HG02870 (cell line): ENCODE measurements around the gene TENT5C.
"Not testable (repeated sequence)": the region's sequence is repeated elsewhere in the genome, so short reads cannot be mapped to it uniquely, and the experiment has no call there.

Experiments used
- ATAC-seq: cut with Tn5 transposase; IDR thresholded peaks from one replicate; pipeline ENCODE4 v1.9.1; 2021; ENCODE audit warnings: mild to moderate bottlenecking, moderate library complexity; ENCODE audit not compliant: unreplicated experiment

Gene TENT5C

GRCh38 chr1:117605774-117606648 lies at the start of gene TENT5C:
Gene TENT5C, plus strand, starts transcription at chr1:117606048. Its CDS starts 16,821 bp downstream, at chr1:117622869.
- peak; percentile 92 for ATAC-seq

- no peak for ATAC-seq
These were observed 49.5 kb upstream of the TENT5C start for GRCh38 chr1:117556341-117556740.

DNA sequence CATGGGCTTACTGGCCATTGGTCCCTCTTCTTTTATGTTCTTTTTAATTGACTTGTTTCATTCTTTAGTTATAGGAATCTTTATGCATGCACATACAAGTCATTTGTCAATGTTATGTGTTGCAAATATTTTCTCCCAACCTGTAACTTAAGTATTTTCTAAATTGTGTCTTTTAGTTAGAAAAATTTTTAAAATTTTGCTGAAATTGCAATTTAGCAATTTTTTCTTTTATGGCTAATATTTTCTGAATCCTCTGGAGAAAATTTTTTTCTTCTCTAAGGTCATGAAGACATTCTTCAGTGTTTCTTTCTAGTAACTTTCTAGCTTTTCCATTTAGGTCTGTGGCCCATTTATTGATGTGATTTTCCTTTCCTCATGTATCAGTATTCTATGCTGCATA lies 48.9 kb upstream of the TENT5C start:
- no peak for ATAC-seq

GRCh38 chr1:117558451-117558850 lies 47.4 kb upstream of the TENT5C start:
- not testable (repeated sequence) for ATAC-seq

GRCh38 chr1:117559139-117559538 lies 46.7 kb upstream of the TENT5C start:
- ATAC-seq = no peak

DNA sequence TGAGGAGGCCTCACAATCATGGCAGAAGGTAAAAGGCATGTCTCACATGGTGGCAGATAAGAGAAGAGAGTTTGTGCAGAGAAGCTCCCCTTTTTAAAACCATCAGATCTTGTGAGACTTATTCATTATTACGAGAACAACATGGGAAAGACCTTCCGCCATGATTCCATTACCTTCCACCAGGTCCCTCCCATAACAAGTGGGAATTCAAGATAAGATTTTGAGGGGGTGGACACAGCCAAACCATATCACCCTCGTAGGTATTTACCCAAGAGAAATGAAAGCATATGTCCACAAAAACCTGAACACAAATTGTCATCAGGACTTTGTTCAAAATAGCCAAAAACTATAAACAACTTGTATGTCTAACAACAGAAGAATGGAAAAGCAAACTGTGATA lies 45.9 kb upstream of the TENT5C start:
- no peak for ATAC-seq

GRCh38 chr1:117561071-117561470 lies 44.8 kb upstream of the TENT5C start:
- no peak for ATAC-seq

DNA sequence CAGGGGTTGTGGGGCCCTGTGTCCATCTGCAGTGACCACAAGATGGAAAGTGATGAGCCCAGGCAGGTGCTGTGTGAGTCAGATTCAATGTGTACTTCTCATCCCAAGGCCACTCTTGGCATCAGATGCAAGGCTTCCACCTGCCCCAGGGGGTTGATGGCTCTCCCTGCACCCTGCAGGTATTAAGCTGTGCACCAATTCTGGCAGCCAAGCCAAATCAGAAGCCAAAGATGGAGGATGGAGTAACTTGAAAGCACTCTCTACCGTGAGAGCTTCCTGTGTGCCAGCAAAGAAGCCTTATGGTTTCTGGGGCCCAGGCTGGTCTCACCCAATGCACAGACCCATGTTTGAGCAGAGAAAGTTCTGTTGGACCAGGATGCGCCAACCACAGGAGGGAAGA lies 44.3 kb upstream of the TENT5C start:
- no peak for ATAC-seq

DNA sequence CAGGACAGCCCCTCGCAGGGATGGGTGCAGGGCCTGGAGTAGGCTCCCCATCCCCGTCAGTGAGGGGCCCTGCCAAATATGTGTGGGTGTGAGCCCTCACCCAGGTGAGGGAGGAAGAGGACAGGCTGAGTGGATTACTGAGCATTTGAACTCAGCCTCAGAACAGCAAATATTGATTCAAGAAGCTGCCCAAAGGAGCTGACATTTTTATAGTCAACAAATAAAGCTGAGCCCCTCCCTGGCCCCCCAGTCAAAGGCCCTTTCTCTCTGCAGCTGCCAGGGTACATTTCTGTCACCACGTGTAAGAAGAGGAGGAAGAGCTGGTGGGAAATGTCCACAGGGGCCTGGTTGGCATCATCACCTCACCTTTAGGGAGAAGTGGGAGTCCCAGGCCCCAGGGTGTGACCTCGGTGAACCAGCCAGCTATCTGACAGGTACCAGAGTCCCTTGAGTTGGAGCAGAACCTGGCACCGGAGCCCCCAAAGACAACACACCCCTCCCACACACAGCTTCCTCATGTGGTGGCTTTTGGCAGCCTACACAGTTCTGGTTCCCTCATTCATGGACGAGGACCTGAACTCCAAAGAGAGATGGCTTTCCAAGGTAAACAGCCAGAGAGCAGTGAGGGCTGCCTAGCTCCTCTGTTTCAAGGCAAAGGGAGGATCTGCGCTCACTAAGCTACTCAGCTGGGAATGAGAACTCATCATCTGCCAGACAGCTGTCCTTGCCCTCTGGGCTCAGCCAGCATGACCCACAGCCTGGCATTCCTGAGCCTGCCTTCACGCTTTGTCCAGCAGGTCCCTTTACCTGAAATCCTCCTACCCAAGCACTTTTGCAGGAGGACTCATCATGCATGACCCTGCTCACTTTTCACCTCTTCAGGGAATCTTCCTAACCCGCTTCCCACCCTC lies 43.0 kb upstream of the TENT5C start:
- ATAC-seq = no peak

DNA sequence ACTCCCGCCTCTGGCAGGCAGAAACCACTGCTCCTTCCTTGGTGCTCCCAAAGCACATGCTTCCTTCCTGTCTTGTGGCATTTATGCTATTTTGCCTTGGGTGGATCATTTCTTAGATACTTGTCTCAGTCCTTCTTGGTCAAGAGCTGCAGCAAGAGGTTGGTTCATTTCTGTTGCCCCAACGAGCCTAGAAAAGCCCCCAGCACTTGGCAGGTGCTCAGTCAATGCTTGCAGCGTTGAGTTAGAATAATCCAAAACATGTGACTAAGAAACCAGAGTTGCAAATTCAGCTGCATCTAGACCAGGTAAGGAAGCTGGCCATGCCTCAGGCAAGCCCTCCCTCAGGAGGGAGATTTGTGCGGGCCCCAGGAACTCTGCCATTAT lies 42.4 kb upstream of the TENT5C start:
- no peak for ATAC-seq

DNA sequence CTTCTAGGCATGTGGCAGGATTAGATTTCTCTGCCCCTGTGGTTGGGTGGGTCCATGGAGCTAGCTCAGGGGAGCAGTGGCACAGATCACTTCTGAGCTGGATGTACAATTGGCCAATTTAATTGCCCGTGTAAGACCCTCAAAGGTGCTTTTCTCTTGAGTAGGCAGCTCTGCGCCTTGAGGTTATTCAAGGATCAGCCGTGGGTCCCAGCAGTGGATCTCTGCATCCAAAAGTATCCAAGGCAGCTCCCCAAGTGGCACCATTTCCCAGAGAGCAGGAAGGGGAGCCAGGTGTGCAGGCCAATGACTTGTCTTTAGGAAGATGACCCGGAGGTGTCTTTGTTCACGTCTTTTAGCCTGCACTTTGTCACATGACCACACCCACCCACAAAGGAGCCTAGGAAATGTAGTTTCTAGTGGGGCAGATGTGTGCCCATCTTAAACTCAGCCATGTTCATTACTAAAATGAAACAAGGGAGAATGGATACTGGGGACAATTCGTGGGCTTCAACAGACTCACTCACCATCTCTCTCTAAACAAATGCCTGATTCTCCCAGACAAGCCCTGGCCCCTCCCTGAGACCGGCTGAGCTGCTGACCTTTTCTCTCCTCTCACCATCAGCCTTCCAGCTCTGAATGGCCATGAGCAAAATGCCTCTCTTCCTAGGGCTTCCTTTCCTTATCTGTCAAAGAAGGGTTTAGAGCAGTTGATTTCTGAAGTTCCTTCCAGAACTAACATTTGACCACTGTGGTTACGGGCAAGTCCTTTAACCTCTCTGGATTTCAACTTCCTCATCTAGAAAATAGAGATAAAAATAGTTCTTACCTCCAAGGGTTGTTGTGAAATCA lies 41.4 kb upstream of the TENT5C start:
- no peak for ATAC-seq

DNA sequence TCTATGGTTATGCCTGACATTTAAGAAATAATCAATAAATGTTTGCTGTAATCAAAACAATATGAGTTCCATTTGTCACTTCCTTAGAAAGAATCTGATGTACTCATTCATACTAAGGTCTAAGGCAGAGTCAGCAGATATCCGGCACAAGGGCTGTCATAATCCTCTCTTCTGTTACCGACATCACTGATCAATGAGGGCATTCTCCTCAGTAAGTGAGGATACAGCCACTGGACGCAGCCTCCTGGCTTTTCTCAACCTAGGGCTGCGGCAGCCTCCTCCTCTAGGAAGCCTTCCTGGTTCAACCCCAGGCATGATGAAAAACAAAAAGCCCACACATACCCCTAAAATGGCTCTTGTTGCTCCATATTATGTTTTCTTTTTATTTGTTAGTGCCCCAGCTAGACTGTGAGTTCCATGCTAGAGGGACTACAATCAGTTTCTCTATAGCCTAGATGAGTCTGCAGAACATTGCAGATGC lies 40.7 kb upstream of the TENT5C start:
- no peak for ATAC-seq

DNA sequence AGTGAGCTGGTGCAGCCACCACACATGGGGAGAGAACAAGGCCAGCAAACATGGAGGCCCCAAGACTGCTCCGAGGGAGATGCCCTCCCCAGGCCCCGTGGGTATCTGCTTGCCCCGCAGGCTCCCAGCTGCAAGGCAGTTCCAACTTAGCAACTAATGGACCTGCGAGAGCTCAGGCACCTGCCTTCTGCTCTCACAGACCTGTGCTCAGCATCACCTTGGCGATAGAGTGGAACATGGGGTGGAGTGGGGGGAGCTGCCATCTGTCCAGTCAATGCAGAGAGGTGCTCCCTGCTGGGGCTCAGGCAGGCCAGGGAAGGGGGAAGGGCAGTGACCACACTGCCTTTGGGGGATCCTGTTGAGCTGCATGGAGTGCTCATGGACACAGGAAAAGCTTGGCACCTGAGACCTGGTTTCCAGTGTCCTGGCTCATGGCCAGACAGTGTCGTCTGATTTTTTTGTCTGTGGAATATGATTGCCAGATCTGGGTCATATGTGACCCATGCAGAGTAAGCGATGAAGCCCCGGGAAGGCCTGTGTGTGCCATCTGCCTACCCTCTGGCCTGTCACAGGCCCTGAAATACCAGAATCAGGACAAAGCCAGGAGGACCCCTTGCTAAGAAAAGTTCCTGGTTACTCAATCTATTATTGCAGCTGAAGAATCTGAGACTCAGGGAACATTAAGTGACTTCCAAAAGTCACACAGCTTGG lies 39.9 kb upstream of the TENT5C start:
- ATAC-seq = no peak

GRCh38 chr1:117566556-117566955 lies 39.3 kb upstream of the TENT5C start:
- ATAC-seq = no peak

- no peak for ATAC-seq
These were observed 38.4 kb upstream of the TENT5C start for GRCh38 chr1:117567435-117567834.

DNA sequence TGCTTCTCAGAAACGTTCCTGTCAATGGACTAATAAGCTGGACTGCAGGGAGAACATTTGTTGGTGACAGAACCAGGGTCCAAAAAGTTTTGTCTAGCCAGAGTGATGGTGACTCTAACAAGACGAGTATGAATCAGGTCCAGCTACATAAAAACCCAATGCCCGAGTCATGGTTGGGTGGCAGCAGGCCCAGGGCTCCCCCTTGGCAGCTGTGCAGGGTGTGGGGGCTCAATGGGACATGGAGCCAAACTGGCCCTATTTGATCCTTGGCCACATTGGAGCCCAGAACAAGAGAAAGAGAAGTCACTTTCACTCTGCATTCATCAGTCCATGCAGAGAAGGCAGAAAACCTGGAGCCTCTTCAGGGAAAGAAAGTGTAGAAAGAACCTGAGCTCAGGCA lies 37.9 kb upstream of the TENT5C start:
- no peak for ATAC-seq

DNA sequence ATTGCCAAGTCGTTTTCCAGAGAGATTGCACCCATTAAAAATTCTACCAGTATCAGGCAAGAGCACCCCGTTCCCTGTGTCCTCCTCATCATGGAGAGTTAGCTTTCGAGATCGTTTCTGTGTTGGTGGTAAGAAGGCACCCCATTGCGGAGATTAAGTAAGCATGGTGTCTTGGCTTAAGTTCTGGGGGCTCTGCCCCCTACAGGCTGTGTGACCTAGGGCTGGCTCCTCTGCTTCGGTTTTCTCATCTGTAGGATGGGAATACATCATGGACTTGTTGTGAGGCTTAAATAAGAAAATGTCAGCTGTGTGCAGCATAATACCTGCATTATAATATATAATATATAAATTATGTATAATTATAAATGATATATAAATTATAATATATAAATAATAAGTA lies 36.8 kb upstream of the TENT5C start:
- ATAC-seq = no peak

- no peak for ATAC-seq
These were observed 36.0 kb upstream of the TENT5C start for GRCh38 chr1:117569856-117570255.

- no peak for ATAC-seq
These were observed 34.8 kb upstream of the TENT5C start for GRCh38 chr1:117570988-117571409.

GRCh38 chr1:117571496-117571895 lies 34.4 kb upstream of the TENT5C start:
- ATAC-seq = no peak
